ENCODE results near the gene LYRM4.

GRCh38 chr6:5234874-5235273, 25.9 kb downstream of the LYRM4 start:
- TF ChIP-seq CTCF (tag by site-specific recombination; IDR thresholded peaks at IDR 0.05) (no peak), BCL11A (tag by site-specific recombination; IDR thresholded peaks at IDR 0.05; ENCODE audit: low read depth) (no peak), REST (tag by site-specific recombination; IDR thresholded peaks at IDR 0.05) (no peak), SP3 (tag by site-specific recombination; IDR thresholded peaks at IDR 0.05) (no peak), KLF1 (tag by site-specific recombination; IDR thresholded peaks at IDR 0.05) (no peak), ZNF274 (IDR thresholded peaks at IDR 0.05; ENCODE audit: low read length) (no peak), ZNF274 (tag by site-specific recombination; IDR thresholded peaks at IDR 0.05; ENCODE audit: borderline replicate concordance) (no peak), ZBTB11 (tag by site-specific recombination; conservative IDR thresholded peaks at IDR 0.05; ENCODE audit: low read depth) (no peak), ZNF571 (tag by site-specific recombination; IDR thresholded peaks at IDR 0.05) (no peak), ZNF623 (tag by site-specific recombination; IDR thresholded peaks at IDR 0.05) (no peak)

Data from HEK293 (cell line).